ENCODE data around the gene RIMS4. TPM values are rescaled to one million over a fixed set of nuclear protein-coding genes. Genes with fewer than 3 reads are reported as not detected.

RIMS4 gene
- total and polyA plus RNA-seq, 2 of the 8 experiments (the other 6 are each of a cell fraction or from before 2014, with no cell fraction given), result 13.3 to 44.2 TPM

GRCh38 chr20:44743080-44743701 is 67.2 kb downstream of the RIMS4 start:
- Histone ChIP-seq H3K4me1 (replicated peaks in 1 of 4; ENCODE audit: control insufficient read depth in 3 of 4, insufficient read depth in 4 of 4, low read length in 3 of 4) (peaks cover 0 to 7% (median 3%) of the 10 kb centered on the region in 4 experiments; a peak in 4 of 7 replicates), H3K9ac (replicated peaks in 1 of 4; ENCODE audit: extremely low read depth in 1 of 4, low read depth in 3 of 4, low read length in 3 of 4) (no peak overlapping the region), H3K9me3 (ENCODE audit: insufficient read depth in 2 of 2, low read depth in 1 of 2, low read length in 1 of 2) (no peaks in the 10 kb centered on the region), H2AFZ (ENCODE audit: low read length) (no peak overlapping the region), H2BK120ac (replicated peaks; ENCODE audit: low read depth, low read length) (no peak overlapping the region), H2AK5ac (ENCODE audit: low read depth, low read length) (no peak overlapping the region), H3K36me3 (ENCODE audit: control insufficient read depth in 2 of 4, insufficient read depth in 4 of 4, low read length in 3 of 4) (no peaks in the 10 kb centered on the region), H3K56ac (replicated peaks; ENCODE audit: insufficient read length, low read depth, low read length) (no peak overlapping the region), H3K79me1 (ENCODE audit: low read depth, low read length) (no peaks in the 10 kb centered on the region), H2BK15ac (ENCODE audit: low read length) (no peak overlapping the region), H3K79me2 (ENCODE audit: control insufficient read depth in 1 of 2, insufficient read depth in 2 of 2, low read length in 2 of 2) (no peaks in the 10 kb centered on the region), H2BK5ac (ENCODE audit: low read depth, low read length) (no peak overlapping the region), H4K5ac (ENCODE audit: insufficient read length, low read depth, low read length) (no peak overlapping the region), H3K27me3 (replicated peaks in 1 of 4; ENCODE audit: control insufficient read depth in 3 of 4, extremely low read depth in 1 of 4, insufficient read depth in 3 of 4, low read length in 3 of 4) (peaks cover 2 to 40% (median 26%) of the 10 kb centered on the region in 4 experiments), H4K91ac (replicated peaks; ENCODE audit: insufficient read length, low read length) (no peak overlapping the region), H3K27ac (ENCODE audit: low read depth, low read length) (no peak overlapping the region), H2BK12ac (ENCODE audit: low read depth, low read length) (no peak overlapping the region), H3K4me2 (ENCODE audit: insufficient read depth in 1 of 2, low read depth in 2 of 2, low read length in 2 of 2) (no peak overlapping the region), H4K20me1 (replicated peaks in 1 of 2; ENCODE audit: control insufficient read depth in 1 of 2, insufficient read depth in 2 of 2, low read length in 2 of 2) (no peaks in the 10 kb centered on the region), H3K4ac (replicated peaks; ENCODE audit: insufficient read length, low read depth, low read length) (no peak overlapping the region), H3K4me3 (ENCODE audit: extremely low read depth in 1 of 4, insufficient read depth in 2 of 4, low read depth in 3 of 4, low read length in 4 of 4) (no peak overlapping the region), H3K23me2 (ENCODE audit: low read depth, low read length) (peaks cover 11% of the 10 kb centered on the region; the same call in 1 of the 2 replicates), H3K14ac (ENCODE audit: insufficient read length) (no peak overlapping the region), H3K18ac (ENCODE audit: extremely low read depth, low read length) (no peak overlapping the region), H3K23ac (ENCODE audit: insufficient read length) (no peak overlapping the region), H4K8ac (ENCODE audit: extremely low read depth, insufficient read depth, low read length) (no peak overlapping the region), H2BK20ac (ENCODE audit: low read length) (no peak overlapping the region)
- CTCF ChIA-PET (ENCODE audit: partially characterized antibody), result interaction anchor here (0.7 to 15.1 kb wide), 8 partner anchors 9 to 133 kb away, joined by 3 to 256 read pairs (median 4); no protein-coding TSS in a partner anchor
- DNase-seq (ENCODE audit: low read depth in 1 of 2, low spot score in 2 of 2) (no peak), FAIRE-seq (no peak)
- POLR2A ChIA-PET (ENCODE audit: partially characterized antibody), result interaction anchor here (0.5 to 1.3 kb wide), 2 partner anchors 24 to 85 kb away, joined by 3 to 5 read pairs; no protein-coding TSS in a partner anchor
- 85% methylated on average over 7 of the region's 7 CpGs; no CpG with 5 or more reads in 1 of the 2 experiments for WGBS, 2 experiments (ENCODE audit: extremely low coverage in 1 of 2, insufficient coverage in 1 of 2, insufficient read length in 1 of 2, insufficient replicate concordance in 2 of 2, low coverage in 1 of 2, low lambda C conversion rate in 2 of 2, missing lambda C conversion rate in 1 of 2)
- TF ChIP-seq RAD21 (IDR thresholded peaks at IDR 0.05 in 1 of 2, conservative IDR thresholded peaks at IDR 0.05 in 1 of 2; ENCODE audit: low read depth in 2 of 2, low read length in 2 of 2), result no peak
- TF ChIP-seq GTF2F1 (IDR thresholded peaks at IDR 0.05; ENCODE audit: borderline replicate concordance, low read depth, low read length), result no peak
- TF ChIP-seq SIRT6 (IDR thresholded peaks at IDR 0.05; ENCODE audit: low read length), result no peak
- no peak for TF ChIP-seq CBX5 (IDR thresholded peaks at IDR 0.05; ENCODE audit: low read depth, low read length)
- no peak for TF ChIP-seq KDM4A (IDR thresholded peaks at IDR 0.05; ENCODE audit: low read depth, low read length, severe bottlenecking)
- TF ChIP-seq CBX8 (IDR thresholded peaks at IDR 0.05; ENCODE audit: borderline replicate concordance, low read depth, low read length), result no peak
- no peak for TF ChIP-seq SP1 (IDR thresholded peaks at IDR 0.05; ENCODE audit: low read depth, low read length)
- TF ChIP-seq HDAC6 (IDR thresholded peaks at IDR 0.05; ENCODE audit: low read depth, low read length), result no peak
- TF ChIP-seq SUZ12 (IDR thresholded peaks at IDR 0.05; ENCODE audit: low read length), result no peak
- TF ChIP-seq JUND (IDR thresholded peaks at IDR 0.05; ENCODE audit: low read length), result no peak
- no peak for TF ChIP-seq YY1 (IDR thresholded peaks at IDR 0.05; ENCODE audit: low read depth, low read length)
- no peak for TF ChIP-seq SRF (IDR thresholded peaks at IDR 0.05; ENCODE audit: low read depth, low read length)
- no peak for TF ChIP-seq KDM5A (IDR thresholded peaks at IDR 0.05; ENCODE audit: low read length)
- no peak for TF ChIP-seq CREB1 (IDR thresholded peaks at IDR 0.05)
- TF ChIP-seq TBP (IDR thresholded peaks at IDR 0.05; ENCODE audit: low read depth, low read length), result no peak

Data from H1 (cell line).